Measurements from ENCODE around the gene HPS4.

HPS4 gene

GRCh38 chr22:26524870-26525269 is 41.3 kb upstream of the HPS4 start:
- H3K4me3 ChIP-seq (ENCODE audit: low read depth, low read length): no peak overlapping the region
- no peak for DNase-seq (ENCODE audit: low read depth)
- TF ChIP-seq CTCF (IDR thresholded peaks at IDR 0.05; ENCODE audit: control insufficient read depth, extremely low read depth, insufficient read depth): no peak

GRCh38 chr22:26522592-26522991 is 39.0 kb upstream of the HPS4 start:
- no peak for DNase-seq (ENCODE audit: low read depth)
- TF ChIP-seq CTCF (IDR thresholded peaks at IDR 0.05; ENCODE audit: control insufficient read depth, extremely low read depth, insufficient read depth): no peak
- H3K4me3 ChIP-seq (ENCODE audit: low read depth, low read length): no peak overlapping the region

GRCh38 chr22:26522012-26522411 is 38.4 kb upstream of the HPS4 start:
- no peak overlapping the region for H3K4me3 ChIP-seq (ENCODE audit: low read depth, low read length)
- no peak for TF ChIP-seq CTCF (IDR thresholded peaks at IDR 0.05; ENCODE audit: control insufficient read depth, extremely low read depth, insufficient read depth)
- no peak for DNase-seq (ENCODE audit: low read depth)

GRCh38 chr22:26517429-26517828 is 33.8 kb upstream of the HPS4 start:
- H3K4me3 ChIP-seq (ENCODE audit: low read depth, low read length): no peak overlapping the region
- no peak for TF ChIP-seq CTCF (IDR thresholded peaks at IDR 0.05; ENCODE audit: control insufficient read depth, extremely low read depth, insufficient read depth)
- no peak for DNase-seq (ENCODE audit: low read depth)

- no peak overlapping the region for H3K4me3 ChIP-seq (ENCODE audit: low read depth, low read length)
- no peak for TF ChIP-seq CTCF (IDR thresholded peaks at IDR 0.05; ENCODE audit: control insufficient read depth, extremely low read depth, insufficient read depth)
- DNase-seq (ENCODE audit: low read depth): no peak
Measured at GRCh38 chr22:26516503-26516902, 32.9 kb upstream of the HPS4 start.

- TF ChIP-seq CTCF (IDR thresholded peaks at IDR 0.05; ENCODE audit: control insufficient read depth, extremely low read depth, insufficient read depth): no peak
- H3K4me3 ChIP-seq (ENCODE audit: low read depth, low read length): no peak overlapping the region
- DNase-seq (ENCODE audit: low read depth): no peak
Measured at GRCh38 chr22:26515931-26516330, 32.3 kb upstream of the HPS4 start.

GRCh38 chr22:26514419-26515161 is 31.0 kb upstream of the HPS4 start:
- H3K4me3 ChIP-seq (ENCODE audit: low read depth, low read length): no peak overlapping the region
- TF ChIP-seq CTCF (IDR thresholded peaks at IDR 0.05; ENCODE audit: control insufficient read depth, extremely low read depth, insufficient read depth): no peak

More at GRCh38 chr22:26514419-26515161, 31.0 kb upstream of the HPS4 start:
- no peak for DNase-seq (ENCODE audit: low read depth)

Data from LNCaP clone FGC (cell line).